Lower leg skin (tissue), 4 donors: ENCODE results near the gene EPHA4. TPM values are rescaled to one million over a fixed set of nuclear protein-coding genes. Genes with fewer than 3 reads are reported as not detected.

ENCODE experiments used
- DNase-seq, 2 donors: peaks; one replicate each; pipeline ENCODE4 v3.0.0-alpha.2; 2019; ENCODE audit warnings: low spot score in 2 of 2
- H3K4me3 ChIP-seq: fragments of 200-600 bp; sonication (generic); 2 replicates; pipeline ENCODE4 v1.5.1; 2017; ENCODE audit warnings: mild to moderate bottlenecking, low read depth; ENCODE audit not compliant: poor library complexity, severe bottlenecking
- POLR2A ChIP-seq, 2 donors: fragments of 450-650 bp; IDR thresholded peaks; one replicate each; pipeline ENCODE4 v1.6.1; 2016 to 2017; ENCODE audit warnings: antibody characterized with exemption in 2 of 2, mild to moderate bottlenecking in 1 of 2, moderate library complexity in 1 of 2
- WGBS, 2 donors: methylation state at CpG; one replicate each; pipeline ENCODE4 v1.1.5; 2018; 5-methylcytosine and 5-hydroxymethylcytosine counted together
- intact Hi-C: fragments of 100-400 bp; cut with DNase I; formaldehyde crosslinking; loops from one replicate; pipeline ENCODE4 v1.15.0; 2023; ENCODE audit warnings: low total_unique reads
- total RNA-seq, 4 donors: library from RNA; depleted of rRNA; stranded (reverse); fragments of >200 nt; gene quantifications; one replicate each; pipeline ENCODE4 v1.1.0, GENCODE V29; 2016
- TF ChIP-seq, protein P1 (sequence below), 3 donors: fragments of 450-650 bp; IDR thresholded peaks; one replicate each; pipeline ENCODE4 v1.5.1; 2016; ENCODE audit warnings: antibody characterized with exemption in 3 of 3, mild to moderate bottlenecking in 3 of 3, moderate library complexity in 2 of 3

EPHA4 gene
- total RNA-seq, 4 donors from 2014 or later = 35.2 to 63.1 (median 53.7) TPM

DNA sequence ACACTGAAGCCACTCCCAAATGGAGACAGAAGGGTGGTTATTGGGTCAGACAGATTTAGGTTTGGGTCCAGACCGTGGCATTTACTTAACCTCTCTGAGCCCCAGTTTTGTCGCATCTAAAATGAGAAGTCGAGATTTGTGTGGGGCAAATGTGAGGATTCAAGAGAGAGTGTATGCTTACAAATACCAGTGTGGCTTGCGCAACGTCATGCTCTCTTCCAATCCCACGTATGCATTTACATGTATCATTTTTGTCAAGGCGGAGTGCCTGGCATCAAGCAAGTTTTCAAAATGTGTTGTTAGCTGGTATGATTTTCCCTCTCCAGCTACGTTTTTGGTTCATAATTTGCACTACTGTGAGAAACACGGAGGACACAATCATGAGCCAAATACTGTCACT, 197.9 kb downstream of the EPHA4 start:
- no peak for DNase-seq
- intact Hi-C loops = no loop called here
- WGBS, 2 donors = 90 to 91% methylated on average over 9 of the region's 9 CpGs
- TF ChIP-seq, protein P1, sequence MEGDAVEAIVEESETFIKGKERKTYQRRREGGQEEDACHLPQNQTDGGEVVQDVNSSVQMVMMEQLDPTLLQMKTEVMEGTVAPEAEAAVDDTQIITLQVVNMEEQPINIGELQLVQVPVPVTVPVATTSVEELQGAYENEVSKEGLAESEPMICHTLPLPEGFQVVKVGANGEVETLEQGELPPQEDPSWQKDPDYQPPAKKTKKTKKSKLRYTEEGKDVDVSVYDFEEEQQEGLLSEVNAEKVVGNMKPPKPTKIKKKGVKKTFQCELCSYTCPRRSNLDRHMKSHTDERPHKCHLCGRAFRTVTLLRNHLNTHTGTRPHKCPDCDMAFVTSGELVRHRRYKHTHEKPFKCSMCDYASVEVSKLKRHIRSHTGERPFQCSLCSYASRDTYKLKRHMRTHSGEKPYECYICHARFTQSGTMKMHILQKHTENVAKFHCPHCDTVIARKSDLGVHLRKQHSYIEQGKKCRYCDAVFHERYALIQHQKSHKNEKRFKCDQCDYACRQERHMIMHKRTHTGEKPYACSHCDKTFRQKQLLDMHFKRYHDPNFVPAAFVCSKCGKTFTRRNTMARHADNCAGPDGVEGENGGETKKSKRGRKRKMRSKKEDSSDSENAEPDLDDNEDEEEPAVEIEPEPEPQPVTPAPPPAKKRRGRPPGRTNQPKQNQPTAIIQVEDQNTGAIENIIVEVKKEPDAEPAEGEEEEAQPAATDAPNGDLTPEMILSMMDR (IDR thresholded peaks at IDR 0.05) = no peak
- no peak for TF ChIP-seq POLR2A (IDR thresholded peaks at IDR 0.05)
- no peak overlapping the region for H3K4me3 ChIP-seq

DNA sequence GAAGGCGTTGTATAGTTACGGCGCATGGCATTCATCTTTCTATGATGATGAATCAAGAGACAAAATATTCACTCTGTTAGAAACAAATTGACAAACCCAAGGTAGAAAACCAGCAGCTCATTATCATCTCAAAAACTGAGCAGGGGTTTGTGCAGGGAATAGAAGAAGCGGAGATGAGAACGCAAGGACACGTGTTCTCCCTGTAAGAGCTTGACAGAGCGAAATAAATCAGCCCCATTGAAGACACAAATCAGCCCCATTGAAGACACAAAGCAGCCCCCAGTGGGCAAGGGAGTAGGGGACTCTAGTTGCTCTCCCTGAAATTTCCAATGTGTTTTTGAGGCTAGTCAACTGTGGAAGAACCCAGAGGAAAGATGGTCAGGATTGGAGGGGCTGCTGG, 199.2 kb downstream of the EPHA4 start:
- no peak overlapping the region for H3K4me3 ChIP-seq
- WGBS, 2 donors = 82 to 91% methylated on average over 7 of the region's 7 CpGs
- DNase-seq = no peak
- no peak for TF ChIP-seq POLR2A (IDR thresholded peaks at IDR 0.05)
- TF ChIP-seq, protein P1 (IDR thresholded peaks at IDR 0.05) = no peak
- intact Hi-C loops = no loop called here

DNA sequence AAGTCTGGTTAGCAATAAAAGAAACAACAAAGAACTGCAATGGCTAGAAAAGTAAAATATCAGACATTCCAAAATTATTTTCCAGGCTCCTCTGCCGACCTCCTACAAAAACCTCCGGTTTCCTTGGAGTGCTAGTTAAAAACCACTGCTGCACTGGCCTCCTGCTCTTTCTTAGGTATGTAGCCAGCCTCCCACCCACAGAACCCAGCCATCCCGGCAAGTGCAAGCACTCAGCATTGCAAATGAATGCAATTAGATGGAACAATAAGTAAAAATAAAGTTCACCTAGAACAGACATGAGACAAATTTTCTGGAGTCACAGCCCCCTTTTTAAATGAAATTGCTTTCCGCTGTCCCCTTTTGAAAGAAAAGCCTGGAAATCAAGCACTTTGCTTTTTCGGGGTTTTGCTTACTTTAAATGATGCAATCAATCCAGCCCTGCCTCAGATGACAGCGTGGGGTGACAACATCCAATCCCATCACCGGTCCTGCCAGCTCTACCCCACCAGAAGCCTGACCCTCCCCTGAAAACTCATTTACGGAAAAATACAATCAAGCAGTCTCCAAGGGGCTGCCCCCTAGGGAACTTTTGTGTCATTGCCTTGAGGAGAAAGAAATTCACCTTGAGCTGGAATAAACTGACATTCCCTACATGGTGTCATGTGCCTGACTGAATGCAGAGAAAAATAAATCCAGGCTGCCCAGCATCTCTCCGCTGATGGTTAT, 199.8 kb downstream of the EPHA4 start:
- DNase-seq = no peak
- H3K4me3 ChIP-seq = no peak overlapping the region
- WGBS, 2 donors = 64 to 68% methylated on average over 9 of the region's 9 CpGs
- no peak for TF ChIP-seq POLR2A (IDR thresholded peaks at IDR 0.05)
- TF ChIP-seq, protein P1 (IDR thresholded peaks at IDR 0.05) = no peak
- intact Hi-C loops = no loop called here

DNA sequence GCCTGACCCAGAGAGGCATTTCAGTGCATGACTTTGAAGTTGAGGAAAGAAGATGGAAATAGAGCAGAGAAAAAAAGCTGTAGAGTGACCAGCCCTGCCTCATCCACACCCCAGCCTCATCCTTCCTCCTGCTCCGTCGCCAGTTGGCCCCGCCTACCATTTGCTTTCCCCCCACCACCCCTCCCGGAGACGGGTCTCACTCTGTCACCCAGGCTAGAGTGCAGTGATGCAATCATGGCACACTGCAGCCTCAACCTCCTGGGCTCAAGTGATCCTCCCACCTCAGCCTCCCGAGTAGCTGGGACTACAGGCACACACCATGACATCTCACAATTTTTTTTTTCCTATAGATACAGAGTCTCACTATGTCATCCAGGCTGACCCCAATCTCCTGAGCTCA, 200.8 kb downstream of the EPHA4 start:
- WGBS, 2 donors = 70 to 79% methylated on average over 6 of the region's 6 CpGs
- intact Hi-C loops = no loop called here
- TF ChIP-seq, protein P1 (IDR thresholded peaks at IDR 0.05) = no peak
- TF ChIP-seq POLR2A (IDR thresholded peaks at IDR 0.05) = no peak
- no peak overlapping the region for H3K4me3 ChIP-seq
- DNase-seq = no peak

DNA sequence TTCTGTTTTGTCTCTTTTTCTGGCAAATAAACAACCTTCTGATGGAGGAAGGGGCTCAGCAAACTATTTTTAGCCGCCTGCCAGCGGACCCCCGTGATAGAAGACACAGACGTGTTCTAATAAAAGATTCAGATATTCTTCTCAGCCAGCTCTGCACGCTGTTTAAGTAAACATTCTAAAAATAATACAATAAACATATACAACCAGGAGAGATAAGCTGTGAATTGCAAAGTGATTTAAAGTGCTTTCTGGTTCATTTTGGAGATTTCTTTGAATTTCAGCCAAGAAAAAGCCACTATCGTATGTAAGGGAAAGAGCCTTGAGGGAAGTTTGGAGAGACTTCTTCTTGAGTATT, 201.3 kb downstream of the EPHA4 start:
- TF ChIP-seq, protein P1 (IDR thresholded peaks at IDR 0.05) = no peak
- TF ChIP-seq POLR2A (IDR thresholded peaks at IDR 0.05) = no peak
- intact Hi-C loops = no loop called here
- DNase-seq = no peak
- 51 to 58% methylated on average over 6 of the region's 6 CpGs for WGBS, 2 donors
- H3K4me3 ChIP-seq = no peak overlapping the region
